H1 (cell line): ENCODE data around the gene COPG1. TPM values are rescaled to one million over a fixed set of nuclear protein-coding genes. Genes with fewer than 3 reads are reported as not detected.

Experiments
- CTCF ChIA-PET: fragments of 300-600 bp; sonication (Branson Sonifier 250); formaldehyde crosslinking; loops from one replicate; lab custom pipeline; 2021; ENCODE audit not compliant: partially characterized antibody; lab: Charles Lee
- POLR2A ChIA-PET: fragments of 300-600 bp; sonication (Branson Sonifier 250); formaldehyde crosslinking; loops from one replicate; lab custom pipeline; 2021; ENCODE audit warnings: inconsistent platforms; ENCODE audit not compliant: partially characterized antibody; lab: Charles Lee
- DNase-seq, 2 experiments: peaks; one replicate each; pipeline versions ENCODE4 v3.0.0 to v3.0.0-alpha.2; 2010 to 2022; ENCODE audit warnings: low spot score in 2 of 2, low read depth in 1 of 2, mixed read lengths in 1 of 2
- FAIRE-seq: peaks from 2 replicates; lab custom pipeline; 2011; peaks lifted over from hg19 to GRCh38; lab: Jason Lieb, UNC
- H2AFZ ChIP-seq: 2 replicates; pipeline ENCODE4 v1.8.1; 2012; ENCODE audit warnings: low read length, inconsistent platforms
- H2AK5ac ChIP-seq: 2 replicates; pipeline ENCODE4 v1.6.1; 2013; ENCODE audit warnings: low read depth, low read length
- H2BK120ac ChIP-seq: replicated peaks from 2 replicates; pipeline ENCODE3; 2013; ENCODE audit warnings: low read depth, low read length, inconsistent platforms
- H2BK12ac ChIP-seq: 2 replicates; pipeline ENCODE4 v1.6.1; 2013; ENCODE audit warnings: low read depth, low read length
- H2BK15ac ChIP-seq: 2 replicates; pipeline ENCODE4 v1.6.1; 2013; ENCODE audit warnings: low read length
- H2BK20ac ChIP-seq: 2 replicates; pipeline ENCODE4 v1.6.1; 2013; ENCODE audit warnings: low read length
- H2BK5ac ChIP-seq: 2 replicates; pipeline ENCODE4 v1.6.1; 2013; ENCODE audit warnings: low read depth, low read length
- H3K14ac ChIP-seq: 2 replicates; pipeline ENCODE4 v1.6.1; 2013; ENCODE audit warnings: inconsistent platforms; ENCODE audit not compliant: insufficient read length
- H3K18ac ChIP-seq: 2 replicates; pipeline ENCODE4 v1.6.1; 2013; ENCODE audit warnings: low read length; ENCODE audit errors: extremely low read depth
- H3K23ac ChIP-seq: 2 replicates; pipeline ENCODE4 v1.6.1; 2013; ENCODE audit warnings: inconsistent platforms; ENCODE audit not compliant: insufficient read length
- H3K23me2 ChIP-seq: 2 replicates; pipeline ENCODE4 v1.6.1; 2013; ENCODE audit warnings: low read depth, low read length
- H3K27ac ChIP-seq: 2 replicates; pipeline ENCODE4 v1.6.1; 2011; ENCODE audit warnings: low read depth, low read length, inconsistent platforms
- H3K27me3 ChIP-seq, 4 experiments: replicated peaks in 1 of 4; 1 replicate in 1 of 4; 2 replicates in 3 of 4; pipeline versions ENCODE4 v1.6.1 to v1.8.1; 2011 to 2013; ENCODE audit warnings: low read length in 3 of 4, mild to moderate bottlenecking in 3 of 4, inconsistent platforms in 2 of 4, mixed read lengths in 2 of 4, moderate library complexity in 1 of 4; ENCODE audit not compliant: control insufficient read depth in 3 of 4, insufficient read depth in 3 of 4; ENCODE audit errors: extremely low read depth in 1 of 4
- H3K36me3 ChIP-seq, 4 experiments: 2 replicates each; pipeline versions ENCODE4 v1.6.1 to v1.8.1; 2011 to 2013; ENCODE audit warnings: mild to moderate bottlenecking in 4 of 4, low read length in 3 of 4, moderate library complexity in 2 of 4, control low read depth in 1 of 4, inconsistent platforms in 1 of 4; ENCODE audit not compliant: insufficient read depth in 4 of 4, control insufficient read depth in 2 of 4
- H3K4ac ChIP-seq: replicated peaks from 2 replicates; pipeline ENCODE3; 2013; ENCODE audit warnings: low read length, low read depth, mixed read lengths, inconsistent platforms; ENCODE audit not compliant: insufficient read length
- H3K4me1 ChIP-seq, 4 experiments: replicated peaks in 1 of 4; 1 replicate in 1 of 4; 2 replicates in 3 of 4; pipeline versions ENCODE4 v1.6.1 to v1.8.1; 2011 to 2013; ENCODE audit warnings: low read length in 3 of 4, inconsistent platforms in 2 of 4, mixed read lengths in 1 of 4; ENCODE audit not compliant: insufficient read depth in 4 of 4, control insufficient read depth in 3 of 4
- H3K4me2 ChIP-seq, 2 experiments: 2 replicates each; pipeline versions ENCODE4 v1.6.1 to v1.8.1; 2011 to 2013; ENCODE audit warnings: low read depth in 2 of 2, low read length in 2 of 2, control low read depth in 1 of 2, inconsistent platforms in 1 of 2, mild to moderate bottlenecking in 1 of 2; ENCODE audit not compliant: insufficient read depth in 1 of 2
- H3K4me3 ChIP-seq, 4 experiments: fragments of 200-600, 300-600 bp in 1 of 4; sonication (generic), shearing (Covaris generic), sonication (Bioruptor Twin) in 1 of 4; 2 replicates each; pipeline versions ENCODE4 v1.5.1 to v1.8.1; 2011 to 2016; ENCODE audit warnings: low read length in 4 of 4, low read depth in 3 of 4, control low read depth in 2 of 4, inconsistent platforms in 2 of 4, mild to moderate bottlenecking in 2 of 4, mixed read lengths in 1 of 4, moderate library complexity in 1 of 4; ENCODE audit not compliant: insufficient read depth in 2 of 4; ENCODE audit errors: extremely low read depth in 1 of 4
- H3K56ac ChIP-seq: replicated peaks from 2 replicates; pipeline ENCODE3; 2013; ENCODE audit warnings: low read depth, mild to moderate bottlenecking, mixed read lengths, low read length, inconsistent platforms; ENCODE audit not compliant: insufficient read length
- H3K79me1 ChIP-seq: 2 replicates; pipeline ENCODE4 v1.6.1; 2013; ENCODE audit warnings: low read depth, low read length, control low read depth
- H3K79me2 ChIP-seq, 2 experiments: 2 replicates each; pipeline versions ENCODE4 v1.6.1 to v1.8.1; 2012 to 2013; ENCODE audit warnings: low read length in 2 of 2, mild to moderate bottlenecking in 2 of 2, inconsistent platforms in 1 of 2; ENCODE audit not compliant: insufficient read depth in 2 of 2, control insufficient read depth in 1 of 2
- H3K9ac ChIP-seq, 4 experiments: replicated peaks in 1 of 4; 1 replicate in 1 of 4; 2 replicates in 3 of 4; pipeline versions ENCODE4 v1.6.1 to v1.8.1; 2011 to 2013; ENCODE audit warnings: low read depth in 3 of 4, low read length in 3 of 4, control low read depth in 2 of 4, mild to moderate bottlenecking in 2 of 4, moderate library complexity in 2 of 4, inconsistent platforms in 1 of 4; ENCODE audit errors: extremely low read depth in 1 of 4
- H3K9me3 ChIP-seq, 2 experiments: 2 replicates each; pipeline versions ENCODE4 v1.6.1 to v1.8.1; 2012 to 2013; ENCODE audit warnings: mild to moderate bottlenecking in 2 of 2, moderate library complexity in 2 of 2, control low read depth in 1 of 2, inconsistent platforms in 1 of 2, low read depth in 1 of 2, low read length in 1 of 2, mixed read lengths in 1 of 2; ENCODE audit not compliant: insufficient read depth in 2 of 2
- H4K20me1 ChIP-seq, 2 experiments: replicated peaks in 1 of 2; 2 replicates each; pipeline versions ENCODE3 to v1.8.1; 2011 to 2013; ENCODE audit warnings: inconsistent platforms in 2 of 2, low read length in 2 of 2, mild to moderate bottlenecking in 1 of 2; ENCODE audit not compliant: insufficient read depth in 2 of 2, control insufficient read depth in 1 of 2
- H4K5ac ChIP-seq: 2 replicates; pipeline ENCODE4 v1.6.1; 2013; ENCODE audit warnings: low read length, low read depth, mixed read lengths, inconsistent platforms; ENCODE audit not compliant: insufficient read length
- H4K8ac ChIP-seq: 2 replicates; pipeline ENCODE4 v1.8.0; 2013; ENCODE audit warnings: mild to moderate bottlenecking, moderate library complexity, low read length, inconsistent platforms; ENCODE audit not compliant: insufficient read depth; ENCODE audit errors: extremely low read depth
- H4K91ac ChIP-seq: replicated peaks from 2 replicates; pipeline ENCODE3; 2013; ENCODE audit warnings: low read length, mixed read lengths, inconsistent platforms; ENCODE audit not compliant: insufficient read length
- POLR2AphosphoS5 ChIP-seq: IDR thresholded peaks from 2 replicates; pipeline ENCODE4 v1.6.1; 2011; ENCODE audit warnings: low read depth, low read length
- WGBS, 2 experiments: shearing (Covaris generic) in 1 of 2; methylation state at CpG; one replicate each; pipeline versions ENCODE4 v1.1.6 to v1.1.7; 2013 to 2015; ENCODE audit warnings: low lambda C conversion rate in 2 of 2, mixed read lengths in 2 of 2, inconsistent platforms in 1 of 2, low coverage in 1 of 2, missing lambda C conversion rate in 1 of 2; ENCODE audit not compliant: insufficient replicate concordance in 2 of 2, insufficient coverage in 1 of 2, insufficient read length in 1 of 2; ENCODE audit errors: extremely low coverage in 1 of 2, missing lambda C conversion rate in 1 of 2; 5-methylcytosine and 5-hydroxymethylcytosine counted together
- polyA plus RNA-seq, 7 experiments: library from polyadenylated mRNA; depleted of rRNA in 3 of 7; stranded (reverse) in 5 of 7; unstranded in 2 of 7; fragments of >200 nt in 5 of 7; fragments of 200-250 nt in 2 of 7; gene quantifications; 1 replicate in 5 of 7; 2 replicates in 1 of 7; 4 replicates in 1 of 7; pipeline versions ENCODE4 v1.2.1 to v1.2.3, GENCODE V29; 2011 to 2013; ENCODE audit warnings: missing spikeins in 2 of 7, mixed read lengths in 2 of 7
- total RNA-seq: library from RNA; stranded (reverse); fragmentation: NEBNext Ultra II Directional; extraction: Animal tissue kit (Norgen Biotek cat#: 25700); gene quantifications from 2 replicates; pipeline ENCODE4 v1.2.1, GENCODE V29; 2021

The COPG1 gene
- total and polyA plus RNA-seq, 2 of the 8 experiments (the other 6 are each of a cell fraction or from before 2014, with no cell fraction given): 52.7 to 106 TPM

GRCh38 chr3:129308636-129309035 lies 59.2 kb downstream of the COPG1 start:
- DNase-seq (no peak), FAIRE-seq (no peak)
- no peak overlapping the region for H3K56ac ChIP-seq
- H2AFZ ChIP-seq: no peak overlapping the region
- no peak overlapping the region for H2BK120ac ChIP-seq
- no peaks in the 10 kb centered on the region for H3K79me2 ChIP-seq
- no peak overlapping the region for H3K4me2 ChIP-seq
- no peak overlapping the region for H2BK20ac ChIP-seq
- H3K18ac ChIP-seq: no peak overlapping the region
- H2AK5ac ChIP-seq: no peak overlapping the region
- ChIA-PET CTCF (no interaction called here), POLR2A (interaction anchor here (0.9 to 4.9 kb wide), 3 partner anchors 6 to 39 kb away, joined by 3 to 104 read pairs (median 6); a partner anchor contains a TSS)
- 90% methylated on average over 3 of the region's 3 CpGs; no CpG with 5 or more reads in 1 of the 2 experiments for WGBS, 2 experiments
- H3K9me3 ChIP-seq: no peaks in the 10 kb centered on the region
- no peak overlapping the region for H2BK15ac ChIP-seq
- H4K8ac ChIP-seq: no peak overlapping the region
- no peaks in the 10 kb centered on the region; a peak in 1 of 8 replicates for H3K36me3 ChIP-seq
- no peak overlapping the region for H2BK12ac ChIP-seq
- H3K14ac ChIP-seq: no peak overlapping the region
- H2BK5ac ChIP-seq: no peak overlapping the region
- no peak overlapping the region for H3K4me3 ChIP-seq
- H3K23me2 ChIP-seq: no peaks in the 10 kb centered on the region; the same call in 1 of the 2 replicates
- no peak overlapping the region for H4K5ac ChIP-seq
- H3K4me1 ChIP-seq: peaks cover 3 to 8% (median 5%) of the 10 kb centered on the region in 4 experiments
- H3K9ac ChIP-seq: no peak overlapping the region
- no peaks in the 10 kb centered on the region for H3K79me1 ChIP-seq
- peaks cover 0 to 2% of the 10 kb centered on the region in 2 experiments for H4K20me1 ChIP-seq
- no peak overlapping the region for H3K23ac ChIP-seq
- H3K27me3 ChIP-seq: no peaks in the 10 kb centered on the region
- no peak overlapping the region for H3K27ac ChIP-seq
- H3K4ac ChIP-seq: no peak overlapping the region
- H4K91ac ChIP-seq: no peak overlapping the region
- TF ChIP-seq POLR2AphosphoS5: no peak
